ENCODE measurements around the gene SYNJ2. TPM values are rescaled to one million over a fixed set of nuclear protein-coding genes. Genes with fewer than 3 reads are reported as not detected.

Gene SYNJ2
- total and polyA plus RNA-seq, 9 donors: 3.6 to 18.7 (median 9.8) TPM

GRCh38 chr6:158070513-158070912, 88.8 kb downstream of the SYNJ2 start:
- no peak overlapping the region for H3K4me3 ChIP-seq
- TF ChIP-seq POLR2A (IDR thresholded peaks at IDR 0.05) (no peak), EP300 (IDR thresholded peaks at IDR 0.05) (no peak), CTCF (IDR thresholded peaks at IDR 0.05) (no peak)
- peak in 1 of 5 donors; percentile 22 for DNase-seq
- H3K36me3 ChIP-seq: no peaks in the 10 kb centered on the region
- H3K4me1 ChIP-seq (ENCODE audit: insufficient read depth): peaks cover 9% of the 10 kb centered on the region
- no peaks in the 10 kb centered on the region for H3K9me3 ChIP-seq
- WGBS, 3 donors: 92 to 94% (median 94%) methylated on average over 10 of the region's 10 CpGs
- H3K27ac ChIP-seq: no peak overlapping the region
- intact Hi-C loops (cut with DNase I): loop anchor here in 3 of 4 donors (5.0 to 10.0 kb wide), 4 partner anchors 86 to 316 kb away; partner anchors contain the start of gene SYNJ2 (in 2 of the 3)
- H3K27me3 ChIP-seq: no peaks in the 10 kb centered on the region

GRCh38 chr6:158071121-158072082, 89.7 kb downstream of the SYNJ2 start:
- WGBS, 3 donors: 86 to 88% (median 86%) methylated on average over 34 of the region's 34 CpGs
- intact Hi-C loops (cut with DNase I): loop anchor here in 3 of 4 donors (5.0 to 10.0 kb wide), 4 partner anchors 87 to 317 kb away; partner anchors contain the start of gene SYNJ2 (in 2 of the 3)
- H3K4me1 ChIP-seq (ENCODE audit: insufficient read depth): peaks cover 9% of the 10 kb centered on the region
- peak in 1 of 5 donors; percentile 42 for DNase-seq
- H3K4me3 ChIP-seq: no peak overlapping the region
- H3K27ac ChIP-seq: no peak overlapping the region
- no peaks in the 10 kb centered on the region for H3K9me3 ChIP-seq
- no peaks in the 10 kb centered on the region for H3K36me3 ChIP-seq
- H3K27me3 ChIP-seq: no peaks in the 10 kb centered on the region
- TF ChIP-seq POLR2A (IDR thresholded peaks at IDR 0.05) (no peak), CTCF (IDR thresholded peaks at IDR 0.05) (no peak), EP300 (IDR thresholded peaks at IDR 0.05) (no peak)

GRCh38 chr6:158072083-158072721, 90.5 kb downstream of the SYNJ2 start:
- Histone ChIP-seq H3K36me3 (no peaks in the 10 kb centered on the region), H3K27me3 (no peaks in the 10 kb centered on the region), H3K4me1 (ENCODE audit: insufficient read depth) (peaks cover 9% of the 10 kb centered on the region), H3K27ac (no peak overlapping the region), H3K4me3 (no peak overlapping the region), H3K9me3 (no peaks in the 10 kb centered on the region)
- 17 to 18% (median 17%) methylated on average over 16 of the region's 16 CpGs for WGBS, 3 donors
- intact Hi-C loops (cut with DNase I): loop anchor here in 3 of 4 donors (5.0 to 10.0 kb wide), 4 partner anchors 87 to 317 kb away; partner anchors contain the start of gene SYNJ2 (in 2 of the 3)
- peak; percentile 69 to 85 (median 83) for DNase-seq
- TF ChIP-seq CTCF (IDR thresholded peaks at IDR 0.05) (peak; percentile 70 to 84 (median 73)), EP300 (IDR thresholded peaks at IDR 0.05) (no peak)

GRCh38 chr6:158073776-158074175, 92.1 kb downstream of the SYNJ2 start:
- H3K36me3 ChIP-seq: no peaks in the 10 kb centered on the region
- intact Hi-C loops (cut with DNase I): loop anchor here in 3 of 4 donors (5.0 to 10.0 kb wide), 4 partner anchors 89 to 319 kb away; partner anchors contain the start of gene SYNJ2 (in 2 of the 3)

More at GRCh38 chr6:158073776-158074175, 92.1 kb downstream of the SYNJ2 start:
- DNase-seq: peak in 4 of 5 donors; percentile 68 to 78 (median 76)
- H3K4me1 ChIP-seq (ENCODE audit: insufficient read depth): peaks cover 9% of the 10 kb centered on the region
- no peaks in the 10 kb centered on the region for H3K9me3 ChIP-seq
- no peak for TF ChIP-seq CTCF (IDR thresholded peaks at IDR 0.05)
- no peak for TF ChIP-seq POLR2A (IDR thresholded peaks at IDR 0.05)
- TF ChIP-seq EP300 (IDR thresholded peaks at IDR 0.05): no peak
- no peak overlapping the region for H3K4me3 ChIP-seq
- peak overlapping the region in 1 of 2 donors; percentile 51 for H3K27ac ChIP-seq
- H3K27me3 ChIP-seq: no peaks in the 10 kb centered on the region
- 9 to 33% (median 19%) methylated on average over 3 of the region's 3 CpGs for WGBS, 3 donors
